SK-N-MC (cell line): ENCODE data around the gene RGS17.

Experiments
- EZH2 ChIP-seq: fragments of 200-600 bp; sonication (generic); IDR thresholded peaks from one replicate; pipeline ENCODE4 v1.6.1; 2017; ENCODE audit warnings: antibody characterized with exemption
- FOXP2 ChIP-seq: optimal IDR thresholded peaks from 2 replicates; pipeline ENCODE3; 2011; ENCODE audit warnings: mild to moderate bottlenecking, moderate library complexity; ENCODE audit not compliant: insufficient read depth; ENCODE audit errors: extremely low read length, control extremely low read depth
- POLR2AphosphoS5 ChIP-seq: IDR thresholded peaks from 2 replicates; pipeline ENCODE4 v1.6.1; 2012; ENCODE audit warnings: mild to moderate bottlenecking, low read depth, low read length, borderline replicate concordance

- TF ChIP-seq POLR2AphosphoS5 (no peak), EZH2 (no peak), FOXP2 (no peak)
Observed at GRCh38 chr6:153162172-153162571, 31.1 kb upstream of the RGS17 start.
